Measurements from ENCODE around the gene NFIB.

GRCh38 chr9:14353222-14354056, 39.5 kb upstream of the NFIB start:
- TF ChIP-seq EZH2 (IDR thresholded peaks at IDR 0.05; ENCODE audit: low read length, missing control alignments) = no peak
- TF ChIP-seq, protein P1, sequence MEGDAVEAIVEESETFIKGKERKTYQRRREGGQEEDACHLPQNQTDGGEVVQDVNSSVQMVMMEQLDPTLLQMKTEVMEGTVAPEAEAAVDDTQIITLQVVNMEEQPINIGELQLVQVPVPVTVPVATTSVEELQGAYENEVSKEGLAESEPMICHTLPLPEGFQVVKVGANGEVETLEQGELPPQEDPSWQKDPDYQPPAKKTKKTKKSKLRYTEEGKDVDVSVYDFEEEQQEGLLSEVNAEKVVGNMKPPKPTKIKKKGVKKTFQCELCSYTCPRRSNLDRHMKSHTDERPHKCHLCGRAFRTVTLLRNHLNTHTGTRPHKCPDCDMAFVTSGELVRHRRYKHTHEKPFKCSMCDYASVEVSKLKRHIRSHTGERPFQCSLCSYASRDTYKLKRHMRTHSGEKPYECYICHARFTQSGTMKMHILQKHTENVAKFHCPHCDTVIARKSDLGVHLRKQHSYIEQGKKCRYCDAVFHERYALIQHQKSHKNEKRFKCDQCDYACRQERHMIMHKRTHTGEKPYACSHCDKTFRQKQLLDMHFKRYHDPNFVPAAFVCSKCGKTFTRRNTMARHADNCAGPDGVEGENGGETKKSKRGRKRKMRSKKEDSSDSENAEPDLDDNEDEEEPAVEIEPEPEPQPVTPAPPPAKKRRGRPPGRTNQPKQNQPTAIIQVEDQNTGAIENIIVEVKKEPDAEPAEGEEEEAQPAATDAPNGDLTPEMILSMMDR (conservative IDR thresholded peaks at IDR 0.05 in 1 of 2, IDR thresholded peaks at IDR 0.05 in 1 of 2; ENCODE audit: low read depth in 1 of 2, low read length in 2 of 2) = peak; percentile 85
